ENCODE data around the gene CDH13.

DNA sequence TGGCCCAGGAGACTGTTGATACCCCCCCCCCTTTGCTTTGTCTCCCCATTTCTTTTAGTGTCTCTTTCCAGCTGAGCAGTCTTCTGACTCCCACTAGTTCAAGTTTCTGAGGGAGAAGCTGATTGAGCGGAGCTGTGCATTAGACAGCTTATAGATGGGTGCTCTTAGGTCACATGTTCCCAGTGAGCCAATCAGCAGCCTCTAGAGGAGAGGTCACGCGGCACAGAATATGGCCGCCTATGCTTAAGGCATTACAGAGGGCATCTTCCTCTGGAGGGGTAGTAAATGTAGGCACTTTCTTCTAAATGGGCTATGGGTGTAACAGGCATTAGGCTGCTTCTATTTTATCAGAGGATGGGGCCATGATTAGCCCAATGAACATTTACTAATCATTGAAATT lies 131.6 kb downstream of the CDH13 start:
- TF ChIP-seq CTCF (IDR thresholded peaks at IDR 0.05), result no peak
- no peak for TF ChIP-seq POLR2A (IDR thresholded peaks at IDR 0.05)

Data from body of pancreas (tissue), 4 donors.